A549 treated with GW870086 at 1 μM for 4 hours (cell line): ENCODE measurements around the gene COQ10B. TPM values are rescaled to one million over a fixed set of nuclear protein-coding genes. Genes with fewer than 3 reads are reported as not detected.

Experiments used
- total RNA-seq: library from RNA; stranded (reverse); fragments of 200-300 nt; extraction: Qiagen RNA extraction; gene quantifications from 5 replicates; pipeline ENCODE4 v1.2.3, GENCODE V29; 2022; ENCODE audit warnings: low read depth

COQ10B gene
- 18.6 to 20.9 TPM (median 20.0 TPM) in 5 replicates for total RNA-seq

GRCh38 chr2:197453123-197453913 is at the start of gene COQ10B:
Gene COQ10B (plus strand): TSS chr2:197453552. CDS start chr2:197453561, 9 bp downstream.

GRCh38 chr2:197434541-197435513 is 18.5 kb upstream of the COQ10B start, which contains the start of gene SF3B1:
Gene SF3B1 (minus strand): TSS chr2:197435028. CDS start chr2:197434999, 29 bp downstream.

GRCh38 chr2:197499594-197500502 is 46.5 kb downstream of the COQ10B start, which contains the start of the genes HSPD1 and HSPE1:
Gene HSPD1 (minus strand): TSS chr2:197499840. CDS start chr2:197498848, 992 bp downstream.
Gene HSPE1 (plus strand): TSS chr2:197500379. CDS start chr2:197500437, 58 bp downstream.

GRCh38 chr2:197515739-197516392 is 62.5 kb downstream of the COQ10B start, which contains the start of gene MOB4:
Gene MOB4 (plus strand): TSS chr2:197516066. CDS start chr2:197516087, 21 bp downstream.

Other genes starting within 250 kb of the COQ10B start
- 1.2 to 3.2 TPM (median 2.2 TPM) in 5 replicates for gene ANKRD44, start 142.8 kb upstream of the COQ10B start, total RNA-seq
- gene SF3B1, start 18.5 kb upstream of the COQ10B start, total RNA-seq: 123 to 175 TPM (median 131 TPM) in 5 replicates
- 581 to 650 TPM (median 613 TPM) in 5 replicates for gene HSPD1, start 46.3 kb downstream of the COQ10B start, total RNA-seq
- gene HSPE1, start 46.8 kb downstream of the COQ10B start, total RNA-seq: 453 to 852 TPM (median 476 TPM) in 5 replicates
- 19.6 to 37.4 TPM (median 29.7 TPM) in 5 replicates for gene MOB4, start 62.5 kb downstream of the COQ10B start, total RNA-seq
- not detected in 5 replicates for gene RFTN2, start 222.0 kb downstream of the COQ10B start, total RNA-seq